Measurements from ENCODE around the gene SETD4.
"Not testable (repeated sequence)": the region's sequence is repeated elsewhere in the genome, so short reads cannot be mapped to it uniquely, and the experiment has no call there.

- TF ChIP-seq CTCF (IDR thresholded peaks at IDR 0.05; ENCODE audit: low read depth, low read length); EZH2phosphoT487 (IDR thresholded peaks at IDR 0.05; ENCODE audit: low read depth): not testable (repeated sequence)
These were observed 39.4 kb upstream of the SETD4 start for GRCh38 chr21:36099695-36100211.
